B cell (primary cell): ENCODE results near the gene PRR3. TPM values are rescaled to one million over a fixed set of nuclear protein-coding genes. Genes with fewer than 3 reads are reported as not detected.
A peak's percentile ranks its signal among the peaks of the same experiment; 100 is the strongest.
"Not testable (repeated sequence)": the region's sequence is repeated elsewhere in the genome, so short reads cannot be mapped to it uniquely, and the experiment has no call there.

Experiments used
- ATAC-seq: fragments of 200-7000 bp; cut with Tn5 transposase; one replicate; pipeline ENCODE4 v1.10.0; 2021; ENCODE audit warnings: low read depth, mild to moderate bottlenecking, moderate number of reproducible peaks, moderate library complexity
- CTCF ChIA-PET: fragments of 350-600 bp; sonication (Branson Sonifier 250); formaldehyde crosslinking; loops from one replicate; lab custom pipeline; 2021; ENCODE audit warnings: antibody characterized with exemption, inconsistent platforms; lab: Charles Lee
- POLR2A ChIA-PET: fragments of 350-600 bp; sonication (Branson Sonifier 250); formaldehyde crosslinking; loops from one replicate; lab custom pipeline; 2021; ENCODE audit warnings: antibody characterized with exemption; lab: Charles Lee
- DNase-seq: peaks from one replicate; pipeline ENCODE4 v3.0.0; 2013
- H2AFZ ChIP-seq: 2 replicates; pipeline ENCODE4 v1.6.1; 2012; ENCODE audit warnings: mild to moderate bottlenecking, low read depth, low read length; ENCODE audit not compliant: insufficient read depth, poor library complexity, severe bottlenecking
- H3K27ac ChIP-seq, 2 donors: 1 replicate in 1 of 2; 2 replicates in 1 of 2; pipeline ENCODE4 v1.5.1; 2012 to 2013; ENCODE audit warnings: low read length in 2 of 2, mild to moderate bottlenecking in 2 of 2, moderate library complexity in 1 of 2
- H3K27me3 ChIP-seq, 4 experiments: fragments of 200-600 bp in 1 of 4; sonication (generic) in 1 of 4; replicated peaks in 1 of 4; 1 replicate in 2 of 4; 2 replicates in 2 of 4; pipeline versions ENCODE4 v1.6.1 to v1.7.0; 2013 to 2016; ENCODE audit warnings: low read length in 3 of 4, mild to moderate bottlenecking in 2 of 4, mixed read lengths in 1 of 4, moderate library complexity in 1 of 4; ENCODE audit not compliant: insufficient read depth in 4 of 4, control insufficient read depth in 3 of 4; ENCODE audit errors: control extremely low read depth in 1 of 4
- H3K36me3 ChIP-seq, 2 experiments: replicated peaks in 1 of 2; 1 replicate in 1 of 2; 2 replicates in 1 of 2; pipeline versions ENCODE4 v1.6.1 to v1.7.1; 2013; ENCODE audit warnings: low read length in 1 of 2; ENCODE audit not compliant: insufficient read depth in 2 of 2, control insufficient read depth in 1 of 2; ENCODE audit errors: control extremely low read depth in 1 of 2, extremely low read depth in 1 of 2
- H3K4me1 ChIP-seq, 2 donors: fragments of 200-600 bp in 1 of 2; sonication (generic) in 1 of 2; 1 replicate in 1 of 2; 2 replicates in 1 of 2; pipeline versions ENCODE4 v1.5.1 to v1.6.1; 2013 to 2017; ENCODE audit warnings: low read length in 2 of 2; ENCODE audit not compliant: control insufficient read depth in 2 of 2, insufficient read depth in 2 of 2
- H3K4me2 ChIP-seq: replicated peaks from 2 replicates; pipeline ENCODE3; 2012; ENCODE audit warnings: mild to moderate bottlenecking, low read depth, low read length; ENCODE audit not compliant: poor library complexity, severe bottlenecking
- H3K4me3 ChIP-seq, 5 experiments: fragments of 200-600 bp in 1 of 5; sonication (generic) in 1 of 5; 1 replicate in 3 of 5; 2 replicates in 2 of 5; pipeline versions ENCODE4 v1.5.1 to v1.7.0; 2011 to 2016; ENCODE audit warnings: low read length in 4 of 5, mild to moderate bottlenecking in 4 of 5, low read depth in 2 of 5, control low read depth in 1 of 5, moderate library complexity in 1 of 5; ENCODE audit not compliant: insufficient read depth in 1 of 5; ENCODE audit errors: control extremely low read depth in 1 of 5, extremely low read depth in 1 of 5
- H3K79me2 ChIP-seq: fragments of 200-600 bp; sonication (generic); one replicate; pipeline ENCODE4 v1.6.0; 2016; ENCODE audit warnings: low read length; ENCODE audit not compliant: control insufficient read depth, insufficient read depth
- H3K9ac ChIP-seq: fragments of 200-600 bp; sonication (generic); 2 replicates; pipeline ENCODE4 v1.6.1; 2017; ENCODE audit warnings: mild to moderate bottlenecking, low read length, moderate library complexity
- H3K9me3 ChIP-seq, 3 donors: one replicate each; pipeline versions ENCODE4 v1.6.1 to v1.7.1; 2013; ENCODE audit warnings: low read length in 2 of 3; ENCODE audit not compliant: control insufficient read depth in 2 of 3, insufficient read depth in 1 of 3; ENCODE audit errors: control extremely low read depth in 1 of 3
- H4K20me1 ChIP-seq: 2 replicates; pipeline ENCODE4 v1.6.0; 2012; ENCODE audit warnings: mild to moderate bottlenecking, low read length; ENCODE audit not compliant: insufficient read depth, control insufficient read depth, poor library complexity, severe bottlenecking
- H3K27ac Mint-ChIP-seq: one replicate; pipeline ENCODE4 v1.8.0; 2021; ENCODE audit warnings: mixed read lengths
- H3K27me3 Mint-ChIP-seq: one replicate; pipeline ENCODE4 v1.8.0; 2021; ENCODE audit warnings: mixed read lengths
- H3K4me1 Mint-ChIP-seq: one replicate; pipeline ENCODE4 v1.8.0; 2021; ENCODE audit warnings: mixed read lengths
- H3K4me3 Mint-ChIP-seq: one replicate; pipeline ENCODE4 v1.8.0; 2021; ENCODE audit warnings: mixed read lengths
- H3K9me3 Mint-ChIP-seq: one replicate; pipeline ENCODE4 v1.8.0; 2022; ENCODE audit warnings: mixed read lengths; ENCODE audit not compliant: insufficient read depth
- CTCF ChIP-seq: fragments of 200-600 bp; IDR thresholded peaks from one replicate; pipeline ENCODE4 v1.8.0; 2022; ENCODE audit warnings: antibody characterized with exemption, mild to moderate bottlenecking
- EZH2 ChIP-seq: IDR thresholded peaks from 2 replicates; pipeline ENCODE4 v1.6.1; 2012; ENCODE audit warnings: borderline replicate concordance, low read depth, mild to moderate bottlenecking, moderate library complexity, low read length; ENCODE audit not compliant: insufficient read depth, poor library complexity, severe bottlenecking
- WGBS: methylation state at CpG from one replicate; pipeline ENCODE4 v1.1.5; 2013; ENCODE audit warnings: missing lambda C conversion rate; ENCODE audit not compliant: insufficient coverage; 5-methylcytosine and 5-hydroxymethylcytosine counted together
- intact Hi-C: fragments of 100-400 bp; cut with micrococcal nuclease; formaldehyde crosslinking; loops from one replicate; pipeline ENCODE4 v1.10.0; 2022
- polyA plus RNA-seq: library from polyadenylated mRNA; depleted of rRNA; stranded (reverse); fragments of >200 nt; gene quantifications from 2 replicates; pipeline ENCODE4 v1.2.3, GENCODE V29; 2012
- total RNA-seq, 2 donors: library from RNA; stranded (reverse); fragments of 120-200 nt in 1 of 2; gene quantifications; 1 replicate in 1 of 2; 2 replicates in 1 of 2; pipeline versions ENCODE4 v1.2.3 to v1.2.4, GENCODE V29; 2013 to 2022

The PRR3 gene
- total and polyA plus RNA-seq, 2 donors (not counting 1 experiment from before 2014, with no cell fraction given) = 15.0 to 30.3 TPM

- no peak overlapping the region for H3K4me3 Mint-ChIP-seq
- H3K9me3 Mint-ChIP-seq = no peaks in the 10 kb centered on the region
- H3K4me1 ChIP-seq = peaks cover 0 to 3% of the 10 kb centered on the region in 2 donors
- no peak overlapping the region for H2AFZ ChIP-seq
- no peak overlapping the region for H3K4me3 ChIP-seq
- WGBS = no CpG with 5 or more reads among the region's 1 CpG
- H3K9ac ChIP-seq = no peak overlapping the region
- H3K27me3 Mint-ChIP-seq = no peaks in the 10 kb centered on the region
- CTCF ChIA-PET = interaction anchor here (2.4 to 12.2 kb wide), 3 partner anchors 9 to 109 kb away, joined by 7 to 295 read pairs (median 33); no protein-coding TSS in a partner anchor
- no peak overlapping the region for H3K27ac Mint-ChIP-seq
- TF ChIP-seq CTCF (no peak), EZH2 (no peak)
- H3K9me3 ChIP-seq = no peaks in the 10 kb centered on the region
- intact Hi-C loops = no loop called here
- H3K4me1 Mint-ChIP-seq = peaks cover 3% of the 10 kb centered on the region
- DNase-seq (no peak), ATAC-seq (no peak)
- no peaks in the 10 kb centered on the region for H3K27me3 ChIP-seq
- peaks cover 12% of the 10 kb centered on the region for H4K20me1 ChIP-seq
- H3K79me2 ChIP-seq = peaks cover 10% of the 10 kb centered on the region
- H3K4me2 ChIP-seq = no peak overlapping the region
- POLR2A ChIA-PET = interaction anchor here (0.6 to 0.7 kb wide), 2 partner anchors 22 to 99 kb away, joined by 3 to 4 read pairs; no protein-coding TSS in a partner anchor
- H3K27ac ChIP-seq = no peak overlapping the region
- peaks cover 16 to 52% of the 10 kb centered on the region in 2 experiments for H3K36me3 ChIP-seq
These were observed 35.2 kb downstream of the PRR3 start for GRCh38 chr6:30592287-30592686.

- CTCF ChIA-PET = interaction anchor here (0.7 to 12.2 kb wide), 39 partner anchors 9 to 490 kb away, joined by 3 to 295 read pairs (median 5); partner anchors contain the start of genes ABCF1, ATAT1, GNL1 and MRPS18B
- not testable (repeated sequence) for H3K4me2 ChIP-seq, H3K4me3 ChIP-seq, H3K27me3 ChIP-seq, H3K4me3 Mint-ChIP-seq, H3K79me2 ChIP-seq, H2AFZ ChIP-seq, H3K9me3 ChIP-seq, H3K4me1 Mint-ChIP-seq, H3K27me3 Mint-ChIP-seq, H3K9me3 Mint-ChIP-seq, H3K4me1 ChIP-seq, H3K9ac ChIP-seq, H3K27ac ChIP-seq
- Histone ChIP-seq H4K20me1 (peaks cover 18% of the 10 kb centered on the region), H3K36me3 (peaks cover 8 to 35% of the 10 kb centered on the region in 2 experiments)
- 72% methylated on average over 8 of the region's 15 CpGs for WGBS
- ATAC-seq = peak; percentile 93
- POLR2A ChIA-PET = interaction anchor here (0.7 to 2.1 kb wide), 8 partner anchors 18 to 540 kb away, joined by 3 to 11 read pairs (median 6); partner anchors contain the start of gene PPP1R10
- TF ChIP-seq CTCF = peak; percentile 80
- intact Hi-C loops = loop anchor here (1.0 to 2.0 kb wide), 3 partner anchors 17 to 55 kb away; partner anchors contain the start of gene ABCF1
- DNase-seq = peak; percentile 85
- peak overlapping the region; percentile 62 for H3K27ac Mint-ChIP-seq
These were observed 40.4 kb downstream of the PRR3 start for GRCh38 chr6:30597315-30598144.
